GM19193 (cell line): ENCODE results near the gene EFCAB6.

Experiments used
- POLR2A ChIP-seq: IDR thresholded peaks from 4 replicates; pipeline ENCODE4 v1.6.1; 2011; ENCODE audit not compliant: insufficient read depth, insufficient read length; ENCODE audit errors: extremely low read depth

Gene EFCAB6

DNA sequence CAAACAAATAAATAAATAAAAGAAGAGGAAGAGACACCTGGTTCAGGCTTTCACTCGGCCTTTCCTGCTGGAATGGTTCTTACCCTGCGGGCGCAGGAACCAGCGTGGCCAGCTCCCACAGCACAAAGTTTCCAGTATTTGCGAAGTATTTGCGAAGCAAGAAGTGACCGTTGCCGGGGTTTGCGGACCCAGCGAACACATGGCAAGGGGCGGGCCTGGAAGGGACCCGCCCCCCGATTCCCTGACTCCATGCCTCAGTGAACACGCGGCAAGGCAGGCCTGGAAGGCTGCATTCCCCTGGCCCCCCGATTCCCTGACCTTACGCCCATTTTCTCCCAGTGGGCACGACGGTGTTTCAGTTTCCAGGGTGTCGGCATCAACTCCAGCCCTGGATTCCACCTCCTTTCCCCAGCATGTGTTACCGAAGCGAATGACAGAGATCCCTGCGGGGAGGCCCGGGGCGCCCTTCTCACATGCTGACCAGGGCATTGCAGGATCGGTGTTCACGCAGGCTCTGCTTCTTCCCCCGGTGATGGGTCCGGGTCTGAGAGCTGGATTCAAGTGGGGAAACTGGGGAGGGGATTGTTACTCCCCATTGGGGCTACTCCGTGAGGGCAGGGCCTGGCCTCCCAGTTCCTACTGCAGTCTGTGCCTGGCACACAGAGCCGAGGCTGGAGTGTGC is 297.5 kb downstream of the EFCAB6 start:
- TF ChIP-seq POLR2A: no peak

DNA sequence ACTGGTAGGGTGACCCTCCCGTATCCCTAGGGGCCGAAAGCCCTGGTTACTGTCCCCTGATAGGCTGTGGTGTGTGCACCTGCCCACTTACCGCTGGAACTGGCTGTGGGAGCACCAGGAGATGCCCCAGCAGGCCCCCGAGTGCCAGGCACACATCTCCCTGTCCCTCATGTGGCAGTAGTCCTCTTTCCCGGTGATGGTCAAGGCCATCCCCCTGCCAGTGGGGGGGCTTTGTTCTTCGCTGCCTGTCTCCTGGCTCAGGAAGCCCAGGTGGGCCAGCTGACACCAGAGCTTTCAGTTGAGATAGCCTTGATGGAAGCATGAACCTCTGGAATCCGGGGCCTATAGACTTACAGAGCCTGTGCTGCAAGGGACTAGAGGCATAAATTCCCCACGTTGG is 299.8 kb downstream of the EFCAB6 start:
- TF ChIP-seq POLR2A: no peak

DNA sequence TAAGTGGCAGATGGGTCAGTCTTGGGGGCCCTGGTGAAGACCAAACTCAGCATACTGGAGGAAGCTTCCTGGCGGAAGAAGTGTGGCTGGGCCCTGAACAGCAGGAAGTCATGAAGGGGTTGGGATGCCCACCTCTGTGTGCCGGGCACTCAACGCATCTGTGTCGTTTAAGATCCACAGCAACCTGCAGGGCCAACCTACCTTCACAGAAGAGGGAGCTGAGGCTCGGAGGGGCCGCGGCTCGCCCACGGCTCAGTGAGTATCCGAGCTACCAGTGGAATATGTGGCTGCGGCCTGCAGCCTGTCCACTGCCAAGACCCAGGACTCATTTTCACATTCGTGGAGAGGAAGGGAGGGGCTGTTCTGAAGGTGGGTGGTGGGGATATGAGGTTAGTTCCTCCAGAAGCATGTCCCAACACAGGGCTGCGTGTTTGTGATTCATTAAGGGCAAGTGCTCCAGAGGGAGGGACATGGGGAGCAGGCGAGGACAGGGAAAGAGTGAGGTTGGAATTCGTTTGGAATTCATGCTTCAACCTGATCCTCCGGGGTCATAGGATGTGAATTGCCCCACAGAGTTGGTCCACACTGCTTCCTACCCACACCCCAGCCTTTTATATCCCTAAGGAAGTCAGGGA is 300.7 kb downstream of the EFCAB6 start:
- TF ChIP-seq POLR2A: no peak

DNA sequence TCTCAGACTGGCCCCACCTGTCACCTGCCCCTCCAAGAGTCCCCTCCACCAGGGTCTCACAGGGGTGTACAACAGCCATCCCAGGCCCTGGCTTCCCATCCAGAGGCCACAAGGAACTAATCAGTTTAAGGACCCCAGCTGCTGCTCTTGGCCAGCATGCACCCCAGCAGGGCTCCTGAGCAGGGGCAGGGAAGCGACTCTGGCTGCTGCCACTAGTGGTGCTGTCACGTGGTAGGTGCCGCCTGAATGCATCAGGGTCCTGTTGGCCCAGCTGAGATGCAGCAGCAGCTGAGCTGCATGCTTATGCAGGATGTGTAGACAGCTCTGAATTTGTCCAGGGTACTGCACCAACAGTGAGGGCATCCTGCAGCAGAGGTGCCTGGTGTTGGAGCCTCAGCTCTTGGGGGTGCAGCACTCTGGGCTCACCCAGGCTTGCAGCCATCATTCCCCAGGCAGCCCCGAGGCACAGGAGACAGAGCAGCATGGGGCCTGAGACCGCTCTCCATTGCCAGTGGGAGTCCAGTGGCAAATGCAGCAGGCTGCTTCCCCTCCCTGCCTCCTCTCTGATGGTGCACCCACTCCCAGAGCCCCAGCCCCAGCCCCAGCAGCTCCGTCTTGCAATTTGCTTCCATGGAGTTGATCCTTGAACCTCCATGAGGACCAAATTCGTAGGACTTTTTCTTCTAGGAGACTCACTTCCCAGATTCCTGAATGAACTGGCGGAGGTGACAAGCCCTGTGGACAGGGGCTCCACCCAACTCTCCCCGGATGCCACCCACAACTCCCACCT is 301.6 kb downstream of the EFCAB6 start:
- TF ChIP-seq POLR2A: no peak

DNA sequence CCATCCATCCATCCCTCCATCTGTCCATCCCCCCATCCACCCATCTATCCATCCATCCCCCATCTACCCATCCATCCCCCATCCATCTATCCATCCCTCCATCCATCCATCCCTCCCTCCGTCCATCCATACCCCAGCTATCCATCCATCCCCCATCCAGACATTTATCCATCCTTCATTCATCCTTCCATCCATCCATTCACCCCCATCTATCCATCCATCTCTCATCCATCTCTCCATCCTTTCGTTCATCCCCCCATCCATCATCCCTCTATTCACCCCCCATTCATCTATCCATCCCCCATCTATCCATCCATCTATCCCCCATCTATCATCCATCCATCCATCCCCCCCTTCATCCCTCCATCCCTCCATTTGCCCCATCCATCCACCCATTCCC is 302.8 kb downstream of the EFCAB6 start:
- TF ChIP-seq POLR2A: no peak

DNA sequence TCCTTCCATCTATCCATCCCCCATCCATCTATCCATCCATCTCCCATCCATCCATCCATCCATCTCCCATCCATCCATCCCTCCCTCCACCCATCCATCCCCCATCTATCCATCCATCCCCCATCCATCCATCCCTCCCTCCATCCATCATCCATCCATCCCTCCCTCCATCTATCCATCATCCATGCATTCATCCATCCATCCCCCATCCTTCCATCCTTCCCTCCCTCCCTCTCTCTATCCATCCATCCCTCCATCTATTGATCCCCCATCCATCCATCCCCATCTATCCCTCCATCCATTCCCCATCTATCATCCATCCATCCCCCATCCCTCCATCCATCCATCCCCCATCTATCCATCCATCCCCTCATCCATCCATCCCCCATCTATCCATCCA is 303.6 kb downstream of the EFCAB6 start:
- no peak for TF ChIP-seq POLR2A

DNA sequence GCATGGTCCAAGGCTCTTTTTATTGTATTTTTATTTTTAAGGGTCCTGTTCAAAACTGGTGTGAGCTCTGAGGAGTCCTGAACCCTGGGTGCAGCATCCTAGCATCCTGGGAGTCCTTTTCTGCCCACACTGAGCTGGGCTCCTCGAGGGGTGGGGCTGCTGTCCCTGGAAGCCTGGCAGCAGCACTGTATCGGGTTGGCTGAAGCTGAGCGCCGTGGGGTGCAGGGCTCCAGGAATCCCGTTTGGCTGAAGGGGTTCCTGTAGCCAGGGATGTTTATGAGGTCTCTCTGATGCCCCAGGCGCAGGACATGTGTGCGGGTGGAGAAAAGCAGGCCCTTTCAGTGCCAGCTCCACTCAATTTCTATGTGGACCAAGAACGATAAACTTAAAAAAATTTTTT is 304.9 kb downstream of the EFCAB6 start:
- no peak for TF ChIP-seq POLR2A

DNA sequence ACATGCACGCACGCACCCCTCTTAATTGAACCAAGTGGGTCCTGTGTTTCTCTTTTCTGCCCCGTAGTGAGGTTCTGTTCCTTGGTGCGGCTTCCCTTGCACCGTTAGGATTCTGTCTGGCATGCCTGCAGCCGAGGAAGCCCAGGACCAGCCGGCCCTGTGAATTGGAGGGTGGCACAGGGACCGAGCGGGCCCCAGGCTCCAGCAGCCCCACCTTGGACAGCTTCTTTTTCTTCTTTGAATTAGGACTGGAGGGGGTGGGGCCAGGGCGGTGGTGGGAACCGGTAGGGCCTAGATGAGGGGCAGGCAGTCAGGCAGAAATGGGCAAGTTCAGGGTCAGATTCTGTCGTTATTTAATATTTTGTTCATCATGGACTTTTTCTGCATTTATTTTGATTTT is 305.6 kb downstream of the EFCAB6 start:
- TF ChIP-seq POLR2A: no peak

DNA sequence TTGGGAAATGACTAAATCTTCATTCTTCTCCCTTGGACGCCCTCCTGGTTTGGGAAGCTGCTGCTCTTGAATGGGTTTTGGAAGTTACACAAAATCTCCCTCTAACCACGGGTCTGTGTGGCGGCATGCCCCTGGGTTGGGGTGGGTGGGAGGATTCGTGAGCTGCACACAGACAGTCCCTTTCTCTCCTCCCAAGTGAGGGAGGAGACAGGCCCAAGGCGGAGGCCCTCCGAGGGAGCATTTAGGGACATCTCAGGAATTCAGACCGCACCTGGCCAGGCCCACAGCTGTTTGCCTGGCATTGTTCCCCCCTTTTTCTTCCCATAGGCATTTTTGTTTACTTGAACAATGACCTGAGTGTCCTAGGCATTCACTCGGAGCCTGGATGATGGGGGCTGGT is 306.2 kb downstream of the EFCAB6 start:
- TF ChIP-seq POLR2A: no peak

DNA sequence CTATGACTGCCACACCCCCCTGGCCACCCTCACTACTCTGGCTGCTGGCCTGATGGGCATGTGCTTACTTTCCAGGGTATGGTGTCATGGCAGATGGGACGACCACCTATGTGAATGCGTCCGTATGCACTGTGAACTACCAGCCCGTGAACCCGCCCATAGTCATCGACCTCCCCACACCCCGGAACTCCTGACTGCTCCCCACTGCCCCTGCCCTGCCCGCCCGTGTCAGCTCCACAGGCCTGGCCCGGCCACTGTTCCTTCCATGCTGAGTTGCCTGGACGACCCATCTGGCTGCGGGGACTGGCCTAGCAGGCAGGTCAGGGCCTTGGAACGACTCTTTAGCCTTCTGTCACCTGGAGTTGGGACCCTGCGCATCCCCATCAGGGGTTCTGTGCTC is 306.7 kb downstream of the EFCAB6 start:
- TF ChIP-seq POLR2A: no peak

DNA sequence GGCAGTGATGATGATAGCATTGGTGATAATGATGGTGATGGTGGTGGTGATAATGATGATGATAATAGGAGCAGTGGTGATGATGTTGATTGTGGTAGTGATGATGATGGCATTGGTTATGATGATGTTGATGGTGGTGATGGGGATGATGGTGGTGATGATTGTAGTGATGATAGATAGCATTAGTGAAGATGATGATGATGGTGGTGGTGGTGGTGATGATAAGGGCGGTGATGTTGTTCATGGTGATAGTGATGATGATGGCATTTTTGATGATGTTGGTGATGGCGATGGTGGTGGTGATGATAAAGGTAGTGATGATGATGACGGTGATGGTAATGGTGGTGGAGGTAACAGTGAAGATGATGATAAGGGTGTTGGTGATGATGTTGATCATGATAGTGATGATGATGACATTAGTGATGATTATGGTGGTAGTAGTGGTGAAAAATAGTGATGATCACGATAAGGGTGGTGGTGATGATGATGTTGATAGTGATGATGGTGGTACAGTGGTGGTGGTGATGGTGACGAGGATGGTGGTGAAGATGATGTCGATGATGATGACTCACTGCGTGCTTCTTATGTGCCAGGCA is 307.3 kb downstream of the EFCAB6 start:
- no peak for TF ChIP-seq POLR2A

DNA sequence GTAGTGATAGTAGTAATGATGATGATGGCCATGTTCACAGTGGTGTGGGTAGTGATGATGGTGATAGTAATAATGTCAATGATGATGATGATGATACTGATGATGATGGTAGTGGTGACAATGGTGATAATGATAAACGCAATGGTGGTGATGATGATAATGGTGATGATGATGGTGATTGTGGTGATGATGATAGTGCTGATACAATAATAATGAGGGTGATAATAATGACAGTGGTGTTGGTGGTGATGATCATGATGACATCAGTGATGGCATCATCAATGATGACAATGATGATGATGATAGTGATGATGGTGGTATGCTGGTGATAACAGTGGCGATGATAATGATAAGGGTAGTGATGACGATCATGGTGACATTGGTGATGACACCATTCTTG is 308.0 kb downstream of the EFCAB6 start:
- TF ChIP-seq POLR2A: no peak

DNA sequence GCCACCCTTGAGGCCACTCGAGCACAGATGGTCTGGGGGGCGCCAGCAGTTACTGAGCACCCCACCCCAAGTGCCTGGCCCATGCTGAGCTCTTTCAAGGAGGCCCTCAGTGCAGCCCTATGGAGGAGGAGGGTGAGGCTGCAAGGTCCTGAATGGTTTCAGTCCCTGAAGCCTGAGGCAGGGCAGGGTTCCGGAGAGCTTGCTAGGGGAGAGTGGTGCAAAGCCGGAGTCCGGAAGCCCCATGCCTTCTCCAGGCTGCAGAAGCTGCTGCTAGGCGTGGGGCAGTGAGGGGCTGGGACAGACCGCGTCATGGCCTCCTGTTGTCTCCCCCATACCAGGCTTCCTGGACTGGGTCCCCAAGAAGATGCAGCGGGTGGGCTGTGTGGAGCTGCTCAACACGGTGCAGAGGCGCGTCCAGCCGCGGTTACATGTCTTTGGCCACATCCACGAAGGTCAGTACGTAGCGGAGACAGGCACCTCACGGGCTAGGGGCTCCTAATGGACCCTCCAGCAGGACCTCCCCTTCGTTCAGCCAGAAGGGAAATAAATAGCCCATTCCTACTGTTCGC is 309.7 kb downstream of the EFCAB6 start:
- no peak for TF ChIP-seq POLR2A

DNA sequence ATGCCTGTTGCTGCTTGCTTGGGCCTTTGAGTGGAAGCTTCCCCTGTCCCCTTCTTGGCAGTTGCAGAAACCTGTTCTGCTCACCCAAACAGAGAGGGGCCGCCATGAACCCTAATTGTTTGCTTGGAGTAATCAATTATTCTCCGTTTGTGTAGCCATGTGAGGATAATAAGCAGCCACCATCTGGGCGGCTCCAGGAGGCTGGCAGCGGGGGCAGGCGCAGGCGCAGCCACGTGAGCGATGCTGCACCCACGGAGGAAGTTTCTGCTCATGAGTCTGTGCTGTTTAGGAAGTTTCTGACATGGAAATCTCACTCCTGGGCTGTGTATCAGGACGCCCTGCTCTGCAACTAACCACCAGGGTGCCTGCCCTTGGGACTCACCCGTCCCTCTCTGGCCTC is 310.2 kb downstream of the EFCAB6 start:
- TF ChIP-seq POLR2A: no peak

DNA sequence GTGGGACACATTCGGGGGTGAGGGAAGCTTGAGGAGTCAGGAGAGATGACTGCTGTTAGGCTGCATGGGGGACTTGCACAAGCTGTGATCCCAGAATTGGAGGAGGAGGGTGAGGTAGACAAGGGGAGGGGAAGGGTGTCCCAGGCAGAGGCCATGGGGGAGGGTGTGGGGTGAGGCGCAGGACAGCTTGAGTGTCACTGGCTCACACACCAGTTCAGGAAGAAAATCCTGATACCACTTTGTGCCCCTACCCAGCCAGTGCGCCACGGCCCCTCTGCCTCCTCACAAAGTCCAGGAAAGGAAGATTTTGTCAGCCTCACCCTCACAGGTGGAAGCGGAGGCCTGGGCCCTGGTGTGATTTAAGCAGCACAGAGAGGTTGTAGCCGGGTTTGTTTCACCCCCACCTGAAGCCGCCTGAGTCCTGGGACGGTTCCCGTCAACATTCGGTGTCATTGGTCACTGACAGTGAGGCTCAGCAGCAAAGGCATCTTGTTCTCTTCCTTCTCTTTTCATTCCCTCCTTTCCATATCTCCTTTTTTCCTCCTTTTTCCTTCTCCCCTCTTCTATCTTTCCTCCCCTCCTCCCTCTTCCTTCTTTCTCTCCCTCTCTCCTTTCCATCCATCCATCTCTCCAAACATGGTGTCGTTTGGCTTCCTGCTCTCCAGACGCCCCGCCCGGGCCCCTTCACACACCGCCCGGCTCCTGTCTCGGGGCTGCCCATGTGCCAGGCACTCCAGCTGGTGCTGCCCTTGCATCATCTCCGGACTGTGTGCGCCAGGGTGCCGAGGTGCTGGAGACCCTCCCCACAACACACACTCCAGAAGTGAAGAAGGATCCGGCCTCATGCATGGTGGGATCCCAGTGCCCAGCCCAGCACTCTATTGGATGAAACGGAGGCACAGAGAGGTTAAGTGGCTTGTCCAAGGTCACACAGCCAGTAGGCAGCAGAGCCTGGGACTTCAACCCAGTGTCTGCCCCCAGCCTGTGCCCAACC is 311.0 kb downstream of the EFCAB6 start:
- TF ChIP-seq POLR2A: no peak

DNA sequence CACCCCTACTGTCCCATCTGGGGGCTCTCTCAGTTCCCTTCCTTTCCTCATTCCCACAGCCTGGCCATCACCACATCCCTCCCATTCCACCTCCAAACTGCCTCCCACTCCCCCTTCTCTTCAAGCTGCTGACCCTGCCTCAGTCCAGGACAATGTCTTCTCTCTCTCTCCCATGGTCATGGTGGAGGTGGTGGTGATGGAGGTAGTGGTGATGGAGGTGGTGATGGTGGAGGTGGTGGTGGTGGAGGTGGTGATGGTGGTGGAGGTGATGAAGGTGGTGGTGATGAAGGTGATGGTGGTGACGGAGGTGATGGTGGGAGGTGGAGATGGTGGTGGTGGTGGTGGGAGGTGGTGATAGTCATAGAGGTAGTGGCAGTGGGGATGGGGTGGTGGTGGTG is 313.2 kb downstream of the EFCAB6 start:
- TF ChIP-seq POLR2A: no peak
